ENCODE data around the gene ASIC3.

The ASIC3 gene

GRCh38 chr7:151005566-151005965 lies 42.8 kb upstream of the ASIC3 start:
- no peak for DNase-seq (ENCODE audit: low spot score)
- in situ Hi-C loops (cut with MboI; ENCODE audit: low sequenced_read_pairs, unreplicated experiment) = no loop called here
- no peak for TF ChIP-seq CTCF (IDR thresholded peaks at IDR 0.05; ENCODE audit: borderline replicate concordance, control extremely low read depth, extremely low read depth, insufficient read depth, missing control alignments)

GRCh38 chr7:151006590-151007300 lies 41.6 kb upstream of the ASIC3 start:
- DNase-seq (ENCODE audit: low spot score) = no peak
- no peak for TF ChIP-seq CTCF (IDR thresholded peaks at IDR 0.05; ENCODE audit: borderline replicate concordance, control extremely low read depth, extremely low read depth, insufficient read depth, missing control alignments)
- in situ Hi-C loops (cut with MboI; ENCODE audit: low sequenced_read_pairs, unreplicated experiment) = no loop called here

GRCh38 chr7:151007469-151007898 lies 40.8 kb upstream of the ASIC3 start:
- no peak for TF ChIP-seq CTCF (IDR thresholded peaks at IDR 0.05; ENCODE audit: borderline replicate concordance, control extremely low read depth, extremely low read depth, insufficient read depth, missing control alignments)
- in situ Hi-C loops (cut with MboI; ENCODE audit: low sequenced_read_pairs, unreplicated experiment) = no loop called here
- no peak for DNase-seq (ENCODE audit: low spot score)

GRCh38 chr7:151008143-151008510 lies 40.2 kb upstream of the ASIC3 start:
- no peak for DNase-seq (ENCODE audit: low spot score)
- in situ Hi-C loops (cut with MboI; ENCODE audit: low sequenced_read_pairs, unreplicated experiment) = no loop called here
- TF ChIP-seq CTCF (IDR thresholded peaks at IDR 0.05; ENCODE audit: borderline replicate concordance, control extremely low read depth, extremely low read depth, insufficient read depth, missing control alignments) = no peak

GRCh38 chr7:151008511-151009323 lies 39.6 kb upstream of the ASIC3 start:
- in situ Hi-C loops (cut with MboI; ENCODE audit: low sequenced_read_pairs, unreplicated experiment) = no loop called here
- DNase-seq (ENCODE audit: low spot score) = peak; percentile 93
- TF ChIP-seq CTCF (IDR thresholded peaks at IDR 0.05; ENCODE audit: borderline replicate concordance, control extremely low read depth, extremely low read depth, insufficient read depth, missing control alignments) = peak; percentile 81

- no peak for DNase-seq (ENCODE audit: low spot score)
- in situ Hi-C loops (cut with MboI; ENCODE audit: low sequenced_read_pairs, unreplicated experiment) = no loop called here
- no peak for TF ChIP-seq CTCF (IDR thresholded peaks at IDR 0.05; ENCODE audit: borderline replicate concordance, control extremely low read depth, extremely low read depth, insufficient read depth, missing control alignments)
Observed at GRCh38 chr7:151009327-151010036, 38.8 kb upstream of the ASIC3 start.

All from GM13976 (cell line).